HG03342 (cell line): Measurements from ENCODE around the gene IGFBP4.

Experiments used
- ATAC-seq: cut with Tn5 transposase; IDR thresholded peaks from one replicate; pipeline ENCODE4 v1.9.1; 2021; ENCODE audit warnings: mild to moderate bottlenecking, moderate library complexity; ENCODE audit not compliant: unreplicated experiment

Gene IGFBP4

GRCh38 chr17:40470932-40471828 lies 27.9 kb downstream of the IGFBP4 start:
- no peak for ATAC-seq

GRCh38 chr17:40471846-40472732 lies 28.8 kb downstream of the IGFBP4 start:
- no peak for ATAC-seq

- no peak for ATAC-seq
These were observed 29.6 kb downstream of the IGFBP4 start for GRCh38 chr17:40472733-40473452.

- no peak for ATAC-seq
These were observed 30.5 kb downstream of the IGFBP4 start for GRCh38 chr17:40473573-40474365.

GRCh38 chr17:40474419-40475002 lies 31.3 kb downstream of the IGFBP4 start:
- ATAC-seq: no peak

- ATAC-seq: no peak
These were observed 32.1 kb downstream of the IGFBP4 start for GRCh38 chr17:40475234-40475908.

GRCh38 chr17:40477796-40478195 lies 34.5 kb downstream of the IGFBP4 start:
- ATAC-seq: no peak

GRCh38 chr17:40478486-40478885 lies 35.2 kb downstream of the IGFBP4 start:
- ATAC-seq: no peak

- ATAC-seq: no peak
These were observed 36.7 kb downstream of the IGFBP4 start for GRCh38 chr17:40479754-40480480.

- ATAC-seq: no peak
These were observed 37.3 kb downstream of the IGFBP4 start for GRCh38 chr17:40480501-40481003.

GRCh38 chr17:40481106-40481505 lies 37.9 kb downstream of the IGFBP4 start:
- no peak for ATAC-seq

- no peak for ATAC-seq
These were observed 39.5 kb downstream of the IGFBP4 start for GRCh38 chr17:40482722-40483121.

- no peak for ATAC-seq
These were observed 40.4 kb downstream of the IGFBP4 start for GRCh38 chr17:40483679-40484078.

- ATAC-seq: no peak
These were observed 41.2 kb downstream of the IGFBP4 start for GRCh38 chr17:40484285-40484972.

GRCh38 chr17:40484973-40485530 lies 41.8 kb downstream of the IGFBP4 start:
- no peak for ATAC-seq

- ATAC-seq: no peak
These were observed 42.7 kb downstream of the IGFBP4 start for GRCh38 chr17:40485851-40486521.
